Stimulated activated naive CD4-positive, alpha-beta T cell (primary cell): ENCODE measurements around the gene RECK.

ENCODE experiments used
- DNase-seq, 6 experiments: peaks; one replicate each; lab custom pipeline; 2025; lab: John Stamatoyannopoulos, UW

Gene RECK

DNA sequence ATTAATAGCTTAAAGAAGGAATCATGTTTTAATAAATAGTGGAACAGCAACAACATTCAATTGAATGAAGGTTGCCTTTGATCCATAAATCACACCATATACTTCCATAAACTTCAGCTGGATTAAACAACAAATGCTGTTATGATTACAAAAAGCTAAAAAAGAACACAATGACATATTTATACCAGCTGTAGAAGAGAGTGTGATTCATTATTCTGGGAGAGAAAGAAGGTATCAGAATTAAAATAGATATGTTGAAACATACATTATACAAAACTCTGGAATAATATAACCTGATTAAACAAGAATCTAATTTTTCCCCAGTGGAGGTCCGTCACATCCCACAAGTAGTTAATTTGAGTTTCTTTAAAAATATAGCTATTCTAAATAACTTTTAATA is 7.5 kb upstream of the RECK start:
- DNase-seq: no peak

DNA sequence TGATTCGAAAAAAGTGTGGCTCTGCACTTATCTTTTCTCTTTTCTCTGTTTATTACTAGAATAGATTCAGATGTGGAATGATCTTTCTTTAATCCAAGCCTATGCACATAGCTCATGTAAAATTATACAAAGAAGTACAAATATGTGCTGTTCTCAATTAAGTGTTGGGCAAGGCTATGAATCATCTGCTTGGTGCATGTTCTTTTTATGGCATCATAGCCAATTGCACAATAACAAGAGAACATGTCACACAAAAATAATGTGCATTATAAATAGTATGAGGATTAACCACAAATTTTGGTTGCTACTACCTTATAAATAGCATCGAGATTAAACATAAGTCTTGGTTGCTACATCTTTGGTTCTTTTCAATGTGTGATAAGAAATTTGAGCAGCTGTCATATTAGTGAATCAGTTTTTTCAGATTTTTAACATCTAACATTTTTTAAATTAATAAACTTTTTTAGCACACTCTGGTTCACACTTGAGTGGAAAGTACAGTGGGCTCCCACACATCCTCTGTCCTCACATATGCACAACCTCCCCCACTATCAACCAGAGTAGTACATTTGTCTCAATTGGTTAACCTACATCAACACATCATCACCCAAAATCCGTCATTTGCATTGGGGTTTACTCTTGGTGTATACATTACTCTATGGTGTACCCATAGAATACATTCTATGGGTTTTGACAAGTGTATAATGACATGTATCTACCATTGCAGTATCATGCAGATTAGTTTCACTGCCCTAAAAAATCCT is 6.8 kb upstream of the RECK start:
- no peak for DNase-seq

DNA sequence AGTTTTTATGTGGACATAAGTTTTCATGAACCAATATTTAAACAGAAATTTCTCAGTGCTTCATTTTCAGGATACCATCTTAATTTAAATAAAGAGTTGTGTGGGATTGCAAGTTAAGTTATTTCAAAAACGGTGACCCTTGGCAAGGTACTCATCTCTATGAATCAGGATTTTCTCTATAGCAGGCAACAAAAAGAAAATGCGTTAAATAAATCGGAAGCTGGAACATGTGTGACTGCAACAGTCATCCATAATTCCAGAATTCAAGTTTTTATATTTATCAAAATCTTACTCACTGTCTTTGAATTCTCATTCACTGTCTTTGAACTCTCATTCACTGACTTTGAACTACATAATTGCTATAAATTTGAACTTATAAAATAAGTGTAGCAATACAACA is 5.8 kb upstream of the RECK start:
- no peak for DNase-seq

DNA sequence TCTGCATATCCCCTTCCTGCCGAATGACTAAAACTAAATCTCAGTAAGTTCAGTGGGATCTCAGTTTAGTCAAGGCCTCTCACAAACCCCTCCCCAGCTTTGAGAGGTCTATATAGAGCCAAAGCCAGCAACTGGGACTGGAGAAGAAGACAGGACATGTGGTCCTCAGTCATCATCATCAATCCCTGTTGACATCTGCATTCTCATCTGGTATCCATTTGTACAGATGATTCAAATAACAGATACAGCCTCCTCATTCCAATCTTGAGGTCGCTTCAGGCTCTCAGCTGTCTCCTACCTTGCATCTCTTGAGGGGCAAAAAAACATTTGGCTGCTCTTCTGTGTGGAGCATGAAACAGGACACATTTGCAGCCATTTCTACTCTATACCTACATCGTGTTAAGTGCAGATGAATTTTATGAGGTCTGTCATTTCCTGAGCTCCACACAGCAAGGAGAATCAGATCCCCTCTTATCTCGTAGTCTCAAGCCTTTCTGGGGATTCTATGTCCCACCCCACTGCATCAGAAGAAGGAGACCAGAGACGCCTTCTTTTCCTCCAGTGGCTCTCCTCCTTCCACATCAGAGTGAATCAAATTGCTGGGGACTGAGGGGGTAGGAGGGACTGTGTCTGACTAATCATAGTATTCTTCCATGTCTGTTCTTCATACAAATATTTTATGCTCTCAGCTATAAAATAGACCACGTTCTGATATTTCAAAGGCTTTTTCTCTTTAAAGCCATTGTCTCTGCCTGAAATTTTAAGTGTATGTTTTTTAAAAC is 4.7 kb upstream of the RECK start:
- no peak for DNase-seq

DNA sequence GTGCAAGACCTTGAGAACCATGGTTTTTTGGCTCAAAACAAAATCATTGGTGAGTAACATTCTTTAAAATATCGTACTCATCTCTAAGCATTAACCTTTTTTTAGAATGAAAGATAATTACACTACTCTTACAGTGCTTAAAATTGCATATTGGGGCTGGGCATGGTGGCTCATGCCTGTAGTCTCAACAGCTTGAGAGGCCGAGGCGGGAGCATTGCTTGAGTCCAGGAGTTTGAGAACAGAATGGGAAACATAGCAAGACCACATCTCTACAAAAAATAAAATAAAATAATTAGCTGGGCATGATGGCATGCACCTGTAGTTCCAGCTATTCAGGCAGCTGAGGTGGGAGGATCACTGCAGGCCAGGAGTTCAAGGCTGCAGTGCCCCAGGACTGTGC is 2.9 kb upstream of the RECK start:
- no peak for DNase-seq

DNA sequence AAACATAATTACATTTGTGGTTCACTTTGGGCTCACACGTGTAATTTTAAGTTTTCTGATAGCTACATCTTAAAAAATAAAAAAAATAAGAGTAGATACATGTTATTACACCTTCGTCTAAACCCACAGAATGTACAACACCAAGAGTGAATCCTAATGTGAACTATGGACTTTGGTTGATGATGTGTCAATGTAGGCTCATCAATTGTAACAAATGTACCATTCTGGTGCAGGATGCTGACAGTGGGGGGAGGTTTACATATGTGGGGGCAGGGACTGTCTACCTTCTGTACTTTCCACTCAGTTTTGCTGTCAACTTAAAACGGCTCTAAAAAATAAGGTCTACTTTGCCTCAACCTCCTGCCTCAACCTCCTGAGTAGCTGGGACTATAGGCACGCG is 2.5 kb upstream of the RECK start:
- no peak for DNase-seq

DNA sequence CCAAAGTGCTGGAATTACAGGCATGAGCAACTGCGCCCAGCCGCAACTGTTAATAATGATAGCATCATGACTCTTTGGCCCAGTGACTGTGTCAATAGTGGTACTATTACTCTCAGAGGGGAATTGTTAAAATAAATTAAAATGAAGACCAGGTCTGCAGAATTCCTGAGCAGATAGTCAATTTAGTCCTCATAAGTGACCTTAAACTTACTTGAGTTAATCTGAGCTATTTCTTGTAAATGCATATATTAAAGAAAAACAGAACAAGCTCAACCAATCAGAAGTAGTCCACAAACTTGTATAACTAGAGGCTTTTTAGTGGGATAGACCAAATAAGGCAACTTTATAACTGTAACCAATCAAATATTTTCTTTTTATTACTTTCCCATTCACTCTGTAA is 1.7 kb upstream of the RECK start:
- DNase-seq: no peak

DNA sequence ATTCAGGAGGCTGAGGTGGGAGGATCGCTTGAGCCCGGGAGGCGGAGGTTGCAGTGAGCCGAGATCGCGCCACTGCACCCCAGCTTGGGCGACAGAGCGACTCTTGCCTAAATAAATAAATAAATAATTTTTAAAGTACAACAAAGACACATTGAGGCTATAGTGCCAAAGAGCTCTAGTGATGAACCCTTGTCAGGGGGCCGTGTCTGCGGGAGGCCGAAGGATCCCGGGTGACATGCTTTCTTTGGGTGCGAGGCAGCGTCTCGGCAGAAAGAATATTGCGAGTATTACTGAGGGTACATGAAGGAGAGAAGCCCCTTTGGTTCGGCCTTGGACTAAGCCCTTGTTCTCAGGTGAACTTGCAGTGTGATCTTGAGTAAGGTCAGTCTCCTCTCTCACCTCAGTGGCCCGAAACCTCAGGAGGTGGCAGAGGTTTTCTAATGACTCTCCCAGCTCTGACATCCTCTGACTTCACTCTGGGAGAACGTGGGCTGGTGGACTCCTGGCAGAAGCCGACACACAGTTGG is 397 bp upstream of the RECK start:
- no peak for DNase-seq

DNA sequence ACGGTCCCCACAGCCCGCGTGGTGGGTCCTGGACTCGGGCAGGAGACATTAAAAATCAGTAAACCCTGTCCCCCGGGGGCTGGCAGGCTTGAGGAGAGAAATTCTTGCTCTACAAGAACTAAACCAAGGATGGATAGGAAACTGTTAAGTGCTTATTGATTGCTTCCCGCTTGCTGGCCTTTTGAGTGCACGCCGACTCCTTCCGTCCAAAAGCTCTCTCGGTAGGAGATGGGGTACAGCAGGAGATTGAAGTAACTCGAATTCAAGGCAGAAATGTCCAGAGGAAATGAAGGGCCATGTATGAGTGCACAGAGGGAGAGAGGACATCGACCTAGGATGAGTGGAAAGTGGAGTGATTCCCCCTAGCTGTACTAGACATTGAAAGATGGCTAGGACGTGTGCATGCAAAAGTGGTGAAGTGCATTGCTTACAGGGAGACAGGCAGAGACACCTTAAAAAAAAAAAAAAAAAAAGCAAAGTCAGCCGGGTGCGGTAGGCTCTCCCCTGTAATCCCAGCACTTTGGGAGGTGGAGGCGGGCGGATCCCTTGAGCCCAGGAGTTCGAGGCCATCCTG is 923 bp downstream of the RECK start:
- peak in 2 of 6 experiments; percentile 32 to 56 for DNase-seq

DNA sequence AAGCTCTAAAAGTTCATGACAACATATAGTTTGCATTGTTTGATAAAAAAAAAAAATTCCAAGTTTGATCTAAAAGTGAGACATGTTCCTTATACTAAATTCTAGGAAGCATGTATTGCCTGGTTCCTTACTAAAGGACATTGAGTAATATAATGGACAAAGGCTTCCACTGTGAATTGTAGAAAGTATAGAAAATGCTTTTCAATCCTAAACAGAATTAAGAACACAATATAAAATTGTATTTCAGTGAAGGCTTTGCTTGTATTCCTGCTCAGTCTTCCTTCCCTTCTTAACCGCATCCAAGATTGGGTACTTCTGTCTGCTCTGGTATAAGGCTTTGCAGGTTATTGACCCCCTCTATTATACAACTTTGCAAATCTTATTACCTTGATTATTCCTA is 2.4 kb downstream of the RECK start:
- DNase-seq: no peak

DNA sequence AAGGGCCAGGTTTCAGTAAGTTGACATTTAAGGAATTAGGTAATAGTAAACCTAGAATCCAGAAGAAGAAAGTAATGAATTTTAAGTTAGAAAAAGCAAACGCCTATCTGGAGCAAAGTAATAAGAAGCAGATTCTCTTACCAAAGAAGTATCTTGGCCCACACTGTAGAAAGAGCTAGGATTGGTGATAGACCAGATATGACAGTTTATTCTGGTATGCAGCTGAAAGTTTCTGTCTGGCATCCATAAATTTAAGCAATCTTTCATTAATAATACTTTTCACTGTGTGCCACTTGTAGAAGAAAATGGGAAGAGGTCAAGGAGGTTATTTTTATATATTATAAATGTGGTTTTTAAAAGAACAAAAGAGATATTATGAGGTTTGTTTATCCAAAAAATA is 3.0 kb downstream of the RECK start:
- DNase-seq: no peak

DNA sequence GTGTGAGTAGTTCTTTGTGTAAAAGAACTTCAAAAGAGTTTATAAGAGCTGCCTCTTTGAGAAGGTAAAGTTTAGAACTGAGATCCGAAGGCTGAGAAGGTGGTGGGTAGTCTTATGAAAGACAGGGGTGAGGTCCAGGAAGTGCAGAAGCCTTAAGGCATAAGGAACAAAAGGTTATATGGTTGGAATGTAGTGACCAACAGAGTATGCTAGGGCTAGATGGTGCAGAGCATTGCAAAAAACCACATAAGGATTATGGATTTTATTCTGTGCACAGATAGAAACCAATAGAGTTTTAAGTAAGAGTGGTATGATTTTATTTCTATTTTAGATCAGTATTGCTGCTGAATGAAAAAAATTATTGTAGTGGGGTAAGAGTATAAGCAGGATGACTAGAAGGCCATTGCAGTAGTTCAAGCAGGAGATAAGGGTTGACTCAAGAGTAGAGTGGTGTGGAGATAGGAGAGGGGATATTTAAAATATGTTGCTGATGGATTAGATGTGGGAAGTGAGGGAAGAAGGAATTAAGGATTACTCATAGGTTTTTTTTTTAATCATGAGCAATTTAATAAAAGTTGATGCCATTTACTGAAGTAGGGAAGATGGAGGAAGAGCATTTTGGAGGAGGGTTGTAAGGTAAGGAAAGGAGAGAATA is 3.7 kb downstream of the RECK start:
- DNase-seq: no peak

DNA sequence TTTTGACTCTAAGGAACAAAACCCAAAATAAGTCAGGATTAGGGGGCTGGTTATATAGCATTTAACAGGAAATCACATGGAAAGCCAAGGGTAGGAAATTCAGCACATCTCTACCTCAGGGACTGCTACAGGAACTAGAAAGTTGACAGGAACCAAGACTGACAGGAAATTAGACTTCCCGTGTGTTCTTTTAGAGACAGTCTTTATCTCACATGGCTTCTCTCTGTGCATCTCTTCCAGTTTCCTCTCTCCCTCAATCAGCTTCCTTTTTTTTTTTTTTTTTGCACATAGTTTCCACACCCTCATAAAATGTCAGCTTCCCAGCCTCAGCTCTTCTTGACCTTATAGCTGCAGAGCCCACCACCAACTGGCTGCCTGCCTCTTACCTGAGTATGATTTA is 4.8 kb downstream of the RECK start:
- DNase-seq: no peak

DNA sequence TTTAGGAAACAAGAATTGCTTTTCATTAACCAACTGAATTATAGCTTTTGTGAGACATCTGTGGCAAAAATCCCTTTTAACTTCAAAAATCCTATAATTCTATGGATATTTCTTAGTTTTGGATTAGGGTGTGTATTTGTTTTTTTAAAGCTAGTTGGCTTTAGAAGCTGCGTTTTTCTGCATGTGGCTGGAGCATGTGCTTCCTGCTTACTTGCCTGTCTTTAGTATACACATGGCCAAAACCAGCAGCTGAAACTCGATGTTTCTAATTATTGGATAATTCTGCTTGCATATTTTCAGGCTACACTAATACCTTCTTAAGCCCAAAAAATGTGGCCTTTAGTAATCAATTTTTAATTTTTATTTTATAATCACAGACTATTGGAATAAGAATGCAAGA is 8.9 kb downstream of the RECK start:
- DNase-seq: no peak

DNA sequence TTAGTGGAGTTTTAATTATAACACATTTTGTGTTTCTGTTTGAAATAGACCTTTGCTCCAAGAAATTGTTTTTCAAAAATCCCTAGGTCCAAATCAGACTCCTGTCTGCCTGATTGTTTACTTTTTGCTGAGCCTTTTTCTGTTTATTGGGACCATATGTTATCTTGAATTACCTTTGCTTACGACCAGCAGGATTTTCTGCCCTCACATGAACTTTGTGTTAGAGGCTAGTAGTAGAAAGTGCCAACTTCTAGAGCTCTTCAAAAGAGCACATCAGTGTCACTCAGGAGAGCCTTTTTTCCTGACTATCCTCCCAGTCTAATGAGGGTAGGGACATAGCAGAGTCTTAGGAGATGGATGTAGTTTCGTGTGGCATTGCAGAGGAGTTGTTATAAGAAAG is 10.2 kb downstream of the RECK start:
- no peak for DNase-seq

DNA sequence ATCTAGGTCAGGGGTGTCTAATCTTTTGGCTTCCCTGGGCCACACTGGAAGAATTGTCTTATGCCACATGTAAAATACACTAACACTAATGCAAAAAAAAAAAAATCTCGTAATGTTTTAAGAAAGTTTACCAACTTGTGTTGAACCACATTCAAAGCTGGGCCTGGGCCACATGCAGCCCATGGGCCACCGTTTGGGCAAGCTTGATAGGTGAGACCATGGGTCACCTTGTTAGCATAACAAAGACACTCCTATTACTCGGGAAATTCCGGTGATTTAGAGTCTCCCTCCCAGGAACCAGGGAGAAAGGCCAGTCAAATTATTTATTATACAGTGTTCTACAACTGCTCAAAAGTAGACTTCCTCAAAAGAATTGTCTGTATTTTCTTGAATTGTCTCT is 12.7 kb downstream of the RECK start:
- DNase-seq: no peak

DNA sequence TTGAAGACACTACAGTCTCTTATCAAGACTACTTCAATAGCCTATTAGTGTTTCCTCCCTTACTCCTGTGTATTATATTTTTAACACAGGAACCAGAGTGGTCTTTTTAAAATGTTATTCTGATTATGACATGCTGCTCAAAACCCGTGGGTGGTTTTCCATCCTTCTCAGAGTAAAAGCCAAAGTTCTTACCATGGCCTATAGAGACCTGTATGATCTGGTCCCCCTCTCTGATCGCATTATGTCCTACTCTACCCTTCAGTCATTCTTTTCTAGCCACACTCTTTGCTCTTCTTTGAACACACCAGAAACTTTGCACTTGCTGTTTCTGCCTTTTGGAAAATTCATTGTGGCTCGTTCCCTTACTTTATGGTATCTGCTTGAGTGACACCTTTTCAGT is 13.8 kb downstream of the RECK start:
- DNase-seq: no peak

DNA sequence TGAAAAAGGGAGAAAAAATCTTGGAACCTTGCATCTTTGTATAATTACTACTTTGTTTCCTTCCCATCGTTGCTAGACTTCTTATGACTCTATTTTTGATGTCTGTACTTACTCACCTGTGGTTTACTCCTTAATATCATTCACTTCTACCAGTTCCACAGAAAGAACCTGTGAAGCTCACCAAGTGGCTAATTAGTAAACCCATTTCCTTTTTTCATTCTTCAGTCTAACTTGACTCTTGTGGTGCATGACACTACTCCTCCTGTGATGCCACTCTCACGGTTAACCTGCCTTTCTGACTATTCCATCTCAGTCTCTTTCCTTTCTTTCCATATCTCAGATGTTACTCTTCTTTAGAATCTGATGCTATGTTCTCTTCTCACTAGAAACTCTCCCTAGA is 14.6 kb downstream of the RECK start:
- no peak for DNase-seq

DNA sequence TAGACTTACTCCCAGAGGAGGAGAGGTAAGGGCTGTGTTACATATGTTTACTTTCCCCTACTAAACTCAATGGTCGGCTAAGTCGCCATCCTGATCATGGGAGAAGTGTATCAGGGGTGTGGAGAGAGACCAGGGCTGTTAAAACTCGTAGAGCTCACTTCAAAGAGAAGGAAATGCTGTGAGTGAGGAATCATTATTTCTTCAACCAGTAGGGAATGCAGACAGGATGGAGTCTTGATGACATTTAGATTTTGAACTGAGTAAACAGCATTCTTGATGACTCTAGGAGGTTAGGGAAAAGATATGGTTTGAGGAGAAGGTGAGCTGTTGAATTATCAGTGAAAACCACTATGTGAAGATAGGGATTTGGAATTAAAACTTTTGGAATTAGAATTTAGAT is 17.3 kb downstream of the RECK start:
- no peak for DNase-seq

DNA sequence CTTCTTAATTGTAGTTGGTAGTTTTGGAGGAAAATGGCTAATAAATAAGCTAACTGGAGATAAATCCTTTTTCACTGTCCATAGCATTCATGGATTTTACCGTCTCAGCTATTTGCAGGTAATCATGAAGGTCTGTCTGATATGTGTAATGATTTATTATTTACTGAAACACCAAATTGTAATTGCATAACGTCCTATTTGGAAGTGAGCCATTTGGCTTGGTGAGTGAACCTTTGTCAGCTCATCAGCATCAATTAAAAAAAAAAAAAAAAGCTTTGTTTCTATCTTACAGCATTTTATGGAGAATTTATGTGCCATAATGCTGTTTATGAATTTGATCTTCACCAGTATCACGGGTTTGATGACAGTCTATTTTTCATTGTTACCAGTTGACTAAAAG is 20.2 kb downstream of the RECK start:
- DNase-seq: no peak

DNA sequence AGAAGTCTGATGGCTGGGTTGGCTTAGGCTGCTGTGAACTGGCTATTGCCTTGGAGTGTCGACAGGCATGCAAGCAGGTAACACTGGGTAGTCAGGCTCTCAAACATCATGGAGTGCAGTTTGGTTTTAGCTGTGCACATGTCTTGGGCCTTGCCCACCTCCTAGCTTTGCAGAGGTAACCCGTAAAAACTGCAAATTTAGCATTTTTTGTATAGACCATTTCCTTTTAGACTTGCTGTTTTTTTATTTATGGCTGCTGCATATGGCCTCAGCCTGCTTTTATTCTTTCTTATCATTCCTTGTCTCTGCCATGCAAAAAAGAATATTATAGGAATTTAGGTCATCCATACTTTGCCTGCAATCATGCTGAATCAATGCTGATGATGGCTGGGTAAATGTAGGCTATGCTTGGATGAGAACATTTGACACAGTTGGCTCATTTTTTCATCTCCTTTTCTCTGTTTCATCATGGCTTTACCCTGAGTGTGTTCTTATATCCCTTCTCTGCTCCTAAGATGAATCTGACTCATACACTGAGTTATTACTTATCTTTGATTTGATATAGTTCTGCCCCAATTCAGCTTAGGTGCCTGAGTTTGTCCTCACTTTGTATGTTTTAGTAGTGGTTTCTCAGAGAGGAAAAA is 27.2 kb downstream of the RECK start:
- no peak for DNase-seq

DNA sequence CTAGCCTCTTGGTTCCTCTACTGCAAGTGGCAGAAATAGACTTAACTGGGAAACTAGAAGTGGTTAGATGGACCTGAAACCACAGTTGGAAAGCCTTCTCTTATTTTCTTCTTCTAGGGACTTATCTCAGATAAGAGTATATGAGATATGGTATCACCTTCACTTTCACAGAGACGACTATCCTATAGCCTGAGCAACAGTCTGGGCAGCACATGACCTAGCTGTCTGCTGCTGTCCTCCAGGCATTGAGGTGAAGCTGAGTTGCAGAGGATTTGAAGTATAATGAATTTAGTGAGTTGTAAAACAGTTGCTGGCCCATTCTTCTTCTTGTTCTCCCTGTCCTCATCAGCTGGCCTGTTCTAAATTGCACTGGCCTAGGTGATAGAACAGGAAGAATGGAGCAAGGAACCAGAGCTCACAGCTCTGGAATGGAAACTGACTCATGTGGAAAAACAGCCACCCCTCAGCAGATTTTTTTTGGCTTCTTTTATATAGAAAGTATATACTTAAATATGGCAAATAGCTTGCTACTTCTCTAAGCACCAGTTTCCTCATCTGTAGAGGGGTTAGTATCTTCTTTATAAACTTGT is 27.8 kb downstream of the RECK start:
- no peak for DNase-seq
